ENCODE data around the gene MYO18B. TPM values are rescaled to one million over a fixed set of nuclear protein-coding genes. Genes with fewer than 3 reads are reported as not detected.

The MYO18B gene
- total RNA-seq, 1 donor from 2014 or later: not detected

GRCh38 chr22:25764270-25765015, 22.5 kb downstream of the MYO18B start:
- Histone ChIP-seq H3K27ac (no peak overlapping the region), H3K36me3 (no peaks in the 10 kb centered on the region), H3K27me3 (no peaks in the 10 kb centered on the region), H3K9me3 (no peaks in the 10 kb centered on the region), H3K4me3 (no peak overlapping the region), H3K4me1 (no peaks in the 10 kb centered on the region)
- intact Hi-C loops (cut with DNase I): loop anchor here (10.0 kb wide), 1 partner anchor 300 kb away; no protein-coding TSS in a partner anchor
- TF ChIP-seq POLR2AphosphoS5 (IDR thresholded peaks at IDR 0.05; ENCODE audit: insufficient read depth in 1 of 2, low read depth in 1 of 2) (no peak), CTCF (IDR thresholded peaks at IDR 0.05) (no peak), POLR2A (IDR thresholded peaks at IDR 0.05) (no peak)
- DNase-seq (ENCODE audit: extremely low spot score in 2 of 2): no peak

- no peak for TF ChIP-seq POLR2AphosphoS5 (IDR thresholded peaks at IDR 0.05; ENCODE audit: insufficient read depth in 1 of 2, low read depth in 1 of 2)
- TF ChIP-seq POLR2A (IDR thresholded peaks at IDR 0.05): no peak
- no peak for TF ChIP-seq CTCF (IDR thresholded peaks at IDR 0.05)
- intact Hi-C loops (cut with DNase I): loop anchor here (10.0 kb wide), 1 partner anchor 300 kb away; no protein-coding TSS in a partner anchor
- no peaks in the 10 kb centered on the region for H3K27me3 ChIP-seq
- no peak overlapping the region for H3K27ac ChIP-seq
- no peaks in the 10 kb centered on the region for H3K9me3 ChIP-seq
- H3K4me1 ChIP-seq: no peaks in the 10 kb centered on the region
- DNase-seq (ENCODE audit: extremely low spot score in 2 of 2): no peak
- no peaks in the 10 kb centered on the region for H3K36me3 ChIP-seq
- H3K4me3 ChIP-seq: no peak overlapping the region
Observed at GRCh38 chr22:25765016-25765367, 23.0 kb downstream of the MYO18B start.

GRCh38 chr22:25765801-25766200, 23.8 kb downstream of the MYO18B start:
- H3K36me3 ChIP-seq: no peaks in the 10 kb centered on the region
- no peak for TF ChIP-seq POLR2A (IDR thresholded peaks at IDR 0.05)
- TF ChIP-seq CTCF (IDR thresholded peaks at IDR 0.05): no peak
- TF ChIP-seq POLR2AphosphoS5 (IDR thresholded peaks at IDR 0.05; ENCODE audit: insufficient read depth in 1 of 2, low read depth in 1 of 2): no peak
- DNase-seq (ENCODE audit: extremely low spot score in 2 of 2): no peak
- no peaks in the 10 kb centered on the region for H3K9me3 ChIP-seq
- intact Hi-C loops (cut with DNase I): loop anchor here (10.0 kb wide), 1 partner anchor 301 kb away; no protein-coding TSS in a partner anchor
- H3K4me1 ChIP-seq: no peaks in the 10 kb centered on the region
- no peak overlapping the region for H3K4me3 ChIP-seq
- H3K27ac ChIP-seq: no peak overlapping the region
- H3K27me3 ChIP-seq: no peaks in the 10 kb centered on the region

GRCh38 chr22:25766418-25766817, 24.4 kb downstream of the MYO18B start:
- no peaks in the 10 kb centered on the region for H3K4me1 ChIP-seq
- TF ChIP-seq CTCF (IDR thresholded peaks at IDR 0.05) (no peak), POLR2AphosphoS5 (IDR thresholded peaks at IDR 0.05; ENCODE audit: insufficient read depth in 1 of 2, low read depth in 1 of 2) (no peak), POLR2A (IDR thresholded peaks at IDR 0.05) (no peak)
- intact Hi-C loops (cut with DNase I): loop anchor here (10.0 kb wide), 1 partner anchor 302 kb away; no protein-coding TSS in a partner anchor
- no peaks in the 10 kb centered on the region for H3K9me3 ChIP-seq
- no peak overlapping the region for H3K4me3 ChIP-seq
- no peak overlapping the region for H3K27ac ChIP-seq
- H3K27me3 ChIP-seq: no peaks in the 10 kb centered on the region
- no peak for DNase-seq (ENCODE audit: extremely low spot score in 2 of 2)
- H3K36me3 ChIP-seq: no peaks in the 10 kb centered on the region

GRCh38 chr22:25770333-25770732, 28.3 kb downstream of the MYO18B start:
- DNase-seq (ENCODE audit: extremely low spot score in 2 of 2): no peak
- H3K4me1 ChIP-seq: no peaks in the 10 kb centered on the region
- no peaks in the 10 kb centered on the region for H3K36me3 ChIP-seq
- H3K27me3 ChIP-seq: no peaks in the 10 kb centered on the region
- TF ChIP-seq CTCF (IDR thresholded peaks at IDR 0.05) (no peak), POLR2A (IDR thresholded peaks at IDR 0.05) (no peak)
- intact Hi-C loops (cut with DNase I): no loop called here
- H3K27ac ChIP-seq: no peak overlapping the region
- H3K9me3 ChIP-seq: no peaks in the 10 kb centered on the region
- no peak overlapping the region for H3K4me3 ChIP-seq

All from vagina (tissue), 2 donors.